ENCODE measurements around the gene SKAP1.
A peak's percentile ranks its signal among the peaks of the same experiment; 100 is the strongest.
"Not testable (repeated sequence)": the region's sequence is repeated elsewhere in the genome, so short reads cannot be mapped to it uniquely, and the experiment has no call there.

Gene SKAP1

DNA sequence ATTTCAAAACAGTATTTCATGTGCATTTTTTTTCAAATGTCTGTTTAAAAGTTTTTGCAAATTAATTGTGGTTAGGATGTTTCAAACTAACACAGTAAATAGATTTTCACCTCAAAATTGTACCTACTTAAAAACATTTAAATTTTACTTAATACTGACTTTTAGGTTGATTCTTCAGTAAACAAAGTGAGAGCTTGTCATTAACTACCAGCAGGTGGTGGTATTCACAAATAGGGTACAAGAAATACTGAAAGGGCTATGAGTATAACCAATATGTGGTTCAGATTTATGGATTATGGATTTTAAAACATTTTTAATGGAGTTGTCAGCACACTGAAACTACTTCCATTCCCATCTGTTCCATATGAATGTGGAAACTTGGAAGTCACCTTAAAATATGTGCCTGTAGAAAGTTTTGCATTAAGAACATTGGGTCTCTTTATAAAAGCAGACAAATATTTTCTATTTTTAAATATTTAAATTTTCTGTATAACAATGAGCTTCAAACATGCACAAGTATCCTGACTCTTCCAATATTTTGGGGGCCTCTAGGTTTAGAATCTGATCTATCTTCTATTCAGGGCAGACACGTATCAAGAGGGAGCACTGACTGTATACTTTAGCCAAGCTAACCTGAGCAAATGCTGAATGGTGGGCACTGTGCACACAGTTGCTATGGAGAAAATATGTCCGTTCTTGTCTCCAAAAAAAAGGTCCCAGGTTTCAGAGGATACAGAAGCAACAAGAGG, 166.9 kb downstream of the SKAP1 start:
- peak; percentile 25 for DNase-seq (ENCODE audit: low read depth, low spot score)
- no peak overlapping the region for H3K4me3 ChIP-seq (ENCODE audit: low read length)

DNA sequence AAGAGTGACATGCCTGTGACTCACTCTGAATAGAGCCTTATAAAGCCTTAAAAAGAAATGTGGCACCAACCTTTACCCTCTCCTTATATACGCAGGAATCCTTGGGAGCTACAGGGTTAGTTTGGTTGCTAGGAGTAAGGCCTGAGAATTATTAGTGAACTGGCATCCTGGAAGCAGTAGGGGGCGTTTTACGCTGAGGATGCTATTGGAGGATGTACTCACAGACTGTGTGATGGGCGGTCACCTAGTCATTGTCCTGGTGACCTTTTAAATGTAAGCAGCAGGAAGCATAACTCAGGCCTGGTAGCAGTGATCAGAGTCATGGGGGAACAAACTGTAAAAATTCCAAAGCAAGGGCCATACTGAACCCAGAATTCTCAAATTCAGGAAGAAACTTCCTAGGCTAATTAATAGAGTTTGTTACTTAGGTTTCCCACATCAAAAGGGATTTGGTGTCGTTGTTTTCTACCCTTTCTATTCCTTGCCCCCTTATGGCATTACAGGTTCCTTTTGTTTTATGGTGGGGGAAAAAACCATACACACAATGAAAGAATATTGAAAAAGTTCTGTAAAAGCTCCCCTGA, 168.6 kb downstream of the SKAP1 start:
- peak; percentile 20 for DNase-seq (ENCODE audit: low read depth, low spot score)
- H3K4me3 ChIP-seq (ENCODE audit: low read length) = no peak overlapping the region

DNA sequence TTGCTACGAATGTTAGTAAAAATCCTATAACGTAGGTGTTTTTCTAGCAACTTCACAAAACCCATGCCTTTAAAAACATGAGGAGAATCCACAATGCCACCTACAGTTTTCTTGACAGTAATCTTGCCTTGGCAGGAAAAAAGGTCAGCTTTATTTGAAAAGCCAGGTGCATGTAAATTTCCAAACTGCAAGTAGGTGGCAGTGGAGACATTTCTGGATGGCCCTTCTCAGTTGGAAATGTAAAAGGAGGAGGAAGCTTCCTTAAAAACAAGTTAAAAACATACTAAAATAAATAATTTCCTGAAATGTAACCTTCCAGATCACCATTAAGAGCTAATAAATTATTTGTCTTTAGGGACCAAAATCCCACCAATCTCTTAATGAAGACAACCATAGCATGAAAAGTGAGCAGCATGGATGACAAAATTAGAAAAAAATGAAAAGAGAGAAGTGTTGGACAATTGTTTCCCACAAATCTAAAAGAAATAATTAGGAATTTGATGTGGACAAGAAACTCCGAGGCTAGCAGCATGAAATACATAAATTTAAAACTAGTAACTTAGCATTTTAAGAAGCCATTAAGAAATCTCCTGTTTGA, 170.2 kb downstream of the SKAP1 start:
- DNase-seq (ENCODE audit: low read depth, low spot score) = peak; percentile 34

DNA sequence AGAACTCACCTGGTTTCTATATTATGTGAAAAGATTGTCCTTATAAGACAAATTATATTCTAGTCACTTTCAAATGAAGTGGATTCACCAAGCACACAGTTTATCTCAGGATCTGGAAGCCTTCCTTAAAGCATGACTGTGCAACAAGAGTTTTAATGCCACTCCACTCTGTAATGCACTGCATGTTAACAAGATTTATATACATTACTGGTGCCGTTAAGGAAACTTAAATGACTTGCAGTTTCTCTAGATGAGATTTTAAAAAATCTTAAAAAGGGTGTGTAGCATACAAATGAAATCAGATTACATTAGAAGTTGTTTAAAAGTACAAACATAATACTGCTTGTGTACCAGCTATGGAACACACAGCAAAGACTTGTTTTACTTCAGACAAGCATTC, 171.7 kb downstream of the SKAP1 start:
- no peak overlapping the region for H3K4me3 ChIP-seq (ENCODE audit: low read length)
- no peak for DNase-seq (ENCODE audit: low read depth, low spot score)

More for the DNA sequence above, 170.2 kb downstream of the SKAP1 start:
- no peak overlapping the region for H3K4me3 ChIP-seq (ENCODE audit: low read length)

DNA sequence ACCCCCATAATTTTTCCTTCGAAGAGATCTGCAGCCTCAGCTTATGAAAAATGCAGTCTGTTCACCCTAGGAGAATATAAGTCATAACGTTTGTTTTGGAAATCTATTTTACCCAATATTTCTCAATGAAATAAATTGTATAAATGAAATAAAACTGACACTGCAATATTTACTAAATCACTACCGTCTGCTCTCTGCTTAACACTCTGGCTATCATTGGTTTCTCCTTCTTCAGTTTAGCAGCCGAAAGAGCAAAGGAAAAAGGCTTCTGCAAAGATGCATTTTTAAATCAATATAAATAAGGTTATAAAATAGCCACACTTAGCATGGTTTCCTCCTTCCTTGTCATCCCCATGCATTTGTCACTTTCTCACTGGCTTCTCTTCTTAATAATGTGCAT, 174.3 kb downstream of the SKAP1 start:
- no peak for DNase-seq (ENCODE audit: low read depth, low spot score)
- no peak overlapping the region for H3K4me3 ChIP-seq (ENCODE audit: low read length)

DNA sequence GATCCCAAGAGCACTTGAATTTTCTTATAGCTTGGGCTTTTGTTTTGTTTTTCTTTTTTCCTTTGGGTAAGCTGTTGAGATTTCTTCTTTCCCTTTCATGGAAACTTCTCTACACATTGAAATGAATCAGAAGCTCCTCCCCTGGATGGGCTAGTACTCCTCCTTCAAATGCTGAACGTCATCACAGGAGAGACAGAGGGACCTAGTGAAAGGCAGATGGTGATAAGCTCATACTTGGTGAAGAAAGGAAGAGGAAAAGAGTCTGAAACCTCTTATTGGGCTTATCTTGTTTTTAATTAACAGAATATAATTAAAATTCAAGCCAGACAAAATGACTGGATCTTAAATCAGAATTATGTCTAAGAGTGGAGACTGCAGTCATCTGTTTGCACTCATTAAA, 175.1 kb downstream of the SKAP1 start:
- no peak overlapping the region for H3K4me3 ChIP-seq (ENCODE audit: low read length)
- DNase-seq (ENCODE audit: low read depth, low spot score) = no peak

DNA sequence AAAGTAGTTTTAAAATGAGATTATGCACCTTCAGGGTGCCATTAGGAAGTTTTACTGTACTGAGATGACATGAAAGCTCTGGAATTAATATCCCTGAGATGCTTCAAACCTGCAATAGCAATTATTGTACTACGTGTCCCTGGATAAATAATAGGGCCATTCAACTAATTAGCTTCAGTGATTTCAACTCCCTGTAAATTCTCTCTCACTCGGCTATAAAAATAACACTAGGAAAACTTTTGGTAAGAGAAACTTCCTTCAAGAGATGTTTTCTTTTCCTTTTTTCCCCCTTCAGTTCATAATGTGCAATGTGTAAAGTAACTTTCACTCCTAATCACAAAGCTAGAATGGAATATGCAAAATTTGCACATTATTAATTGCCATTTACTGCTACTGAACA, 176.0 kb downstream of the SKAP1 start:
- no peak overlapping the region for H3K4me3 ChIP-seq (ENCODE audit: low read length)
- DNase-seq (ENCODE audit: low read depth, low spot score) = no peak

DNA sequence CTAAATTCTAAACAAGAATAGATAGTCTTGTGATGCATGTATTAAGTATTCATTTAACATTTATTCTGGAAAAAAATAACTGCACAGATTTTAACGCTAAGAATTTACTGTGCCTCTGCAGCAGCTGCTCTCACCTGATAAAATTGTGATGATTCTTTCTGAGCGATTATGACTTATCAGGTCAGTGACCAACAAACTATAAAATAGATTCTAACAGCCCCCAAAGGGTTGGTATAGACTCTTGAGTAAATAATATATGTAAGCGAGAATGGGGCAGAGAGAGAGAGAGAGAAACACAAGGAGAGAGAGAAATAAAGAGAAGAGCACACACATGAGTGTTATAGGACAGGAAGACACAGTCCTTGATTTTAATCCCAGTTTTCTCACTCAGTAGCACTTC, 178.1 kb downstream of the SKAP1 start:
- no peak for DNase-seq (ENCODE audit: low read depth, low spot score)

DNA sequence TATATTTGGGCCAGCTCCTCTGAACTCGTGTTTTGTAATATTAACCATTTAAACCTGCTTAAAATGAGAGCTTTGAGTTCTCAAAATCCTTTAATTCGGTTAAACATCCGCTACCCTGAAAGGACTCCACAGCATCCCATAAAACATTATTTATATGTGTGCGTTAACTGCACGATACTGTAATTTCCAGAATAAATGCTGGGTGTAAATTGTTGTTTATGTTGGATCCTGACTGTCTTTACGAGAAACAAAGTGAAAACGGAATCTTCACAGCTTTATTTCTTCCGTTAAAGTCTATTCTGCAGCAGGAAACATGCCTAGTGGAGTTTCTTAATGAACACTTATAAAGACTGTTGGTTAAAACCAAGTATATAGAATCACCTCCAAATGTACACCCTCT, 179.1 kb downstream of the SKAP1 start:
- H3K4me3 ChIP-seq (ENCODE audit: low read length) = no peak overlapping the region
- no peak for DNase-seq (ENCODE audit: low read depth, low spot score)

More for the DNA sequence above, 178.1 kb downstream of the SKAP1 start:
- H3K4me3 ChIP-seq (ENCODE audit: low read length) = no peak overlapping the region

DNA sequence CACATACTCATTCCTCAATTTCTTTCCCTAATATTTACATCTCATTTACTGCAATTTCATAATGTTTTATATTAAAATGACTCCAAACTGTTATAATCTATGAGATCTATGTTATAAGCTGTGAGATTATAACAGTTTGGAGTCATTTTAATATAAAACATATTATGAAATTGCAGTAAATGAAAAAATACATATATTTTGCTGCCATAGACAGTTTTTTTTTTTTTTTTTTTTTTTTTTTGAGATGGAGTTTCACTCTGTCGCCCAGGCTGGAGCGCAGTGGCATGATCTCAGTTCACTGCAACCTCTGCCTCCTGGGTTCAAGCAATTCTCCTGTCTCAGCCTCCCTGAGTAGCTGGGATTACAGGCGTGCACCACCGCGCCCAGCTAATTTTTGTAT, 180.0 kb downstream of the SKAP1 start:
- H3K4me3 ChIP-seq (ENCODE audit: low read length); DNase-seq (ENCODE audit: low read depth, low spot score): not testable (repeated sequence)

DNA sequence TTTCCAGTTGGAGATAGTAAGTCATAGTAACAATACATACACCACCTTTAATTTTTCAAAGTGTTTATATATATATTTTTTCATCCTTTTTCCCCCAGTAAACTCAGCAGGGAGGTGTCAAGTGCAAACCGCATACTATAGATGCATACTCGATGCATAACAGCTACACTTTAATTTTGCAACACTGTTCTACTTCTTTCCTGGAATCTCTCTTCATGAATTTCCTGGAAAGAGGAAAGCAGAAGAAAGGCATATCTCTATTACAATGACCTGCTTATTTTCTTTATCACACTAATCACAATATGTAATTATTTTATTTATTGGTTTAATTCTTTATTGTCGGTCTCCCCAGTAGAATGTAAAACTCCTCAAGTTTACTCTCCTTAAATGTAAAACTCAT, 182.4 kb downstream of the SKAP1 start:
- no peak for DNase-seq (ENCODE audit: low read depth, low spot score)
- H3K4me3 ChIP-seq (ENCODE audit: low read length) = no peak overlapping the region

DNA sequence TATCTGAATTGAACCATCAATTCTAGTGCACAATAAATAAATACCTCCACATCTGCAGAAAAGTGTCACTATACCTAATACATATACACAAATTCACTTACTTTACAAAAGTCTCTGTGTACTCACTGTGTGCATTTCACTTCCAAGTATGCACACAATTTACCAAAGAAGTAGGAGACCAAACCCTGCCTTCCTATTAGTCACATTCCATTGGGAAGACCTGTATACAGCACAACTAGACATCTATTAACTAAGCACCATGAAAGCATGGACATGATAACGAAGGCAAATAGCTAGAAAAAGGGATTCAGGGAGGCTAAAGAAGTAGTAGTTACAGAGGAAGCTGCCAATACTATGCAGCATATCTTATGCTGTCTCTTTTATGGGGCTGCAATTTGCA, 183.0 kb downstream of the SKAP1 start:
- no peak for DNase-seq (ENCODE audit: low read depth, low spot score)
- no peak overlapping the region for H3K4me3 ChIP-seq (ENCODE audit: low read length)

DNA sequence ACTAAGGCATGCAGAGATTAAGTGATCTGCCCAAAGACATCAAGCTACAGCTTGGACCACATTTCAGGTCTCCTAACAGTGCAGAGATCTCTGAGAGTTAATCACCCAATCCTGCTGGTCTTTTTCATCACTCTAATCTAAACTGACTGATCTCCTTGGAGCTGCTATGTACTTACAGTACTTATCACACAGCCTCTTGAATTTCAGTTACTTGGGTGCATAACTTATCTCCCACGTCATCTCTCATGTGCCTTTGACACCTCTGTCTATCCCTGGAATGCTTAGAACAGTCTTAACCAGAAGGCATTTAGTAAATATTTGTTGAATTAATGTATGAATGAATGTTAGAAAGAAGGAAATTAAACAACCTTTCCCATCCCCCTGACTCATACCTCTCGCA, 183.4 kb downstream of the SKAP1 start:
- DNase-seq (ENCODE audit: low read depth, low spot score) = no peak
- H3K4me3 ChIP-seq (ENCODE audit: low read length) = no peak overlapping the region

DNA sequence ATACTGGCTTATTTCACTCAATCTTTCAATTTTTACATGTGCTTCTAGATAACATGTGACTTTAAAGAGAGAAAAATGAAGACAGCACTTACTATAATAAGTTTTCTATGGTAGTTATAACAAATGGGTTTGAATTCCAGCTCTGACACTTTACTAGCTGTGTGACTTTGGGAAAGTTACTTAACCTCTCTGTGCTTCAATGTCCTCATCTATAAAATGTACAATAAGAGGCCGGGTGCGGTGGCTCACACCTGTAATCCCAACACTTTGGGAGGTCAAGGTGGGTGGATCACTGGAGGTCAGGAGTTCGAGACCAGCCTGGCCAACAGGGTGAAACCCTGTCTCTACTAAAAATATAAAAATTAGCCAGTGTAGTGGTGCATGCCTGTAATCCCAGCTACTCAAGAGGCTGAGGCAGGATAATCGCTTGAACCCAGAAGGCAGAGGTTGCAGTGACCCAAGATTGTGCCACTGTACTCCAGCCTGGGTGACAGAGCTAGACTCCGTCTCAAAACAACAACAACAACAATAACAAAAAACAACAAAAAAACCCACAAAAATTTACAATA, 184.5 kb downstream of the SKAP1 start:
- not testable (repeated sequence) for H3K4me3 ChIP-seq (ENCODE audit: low read length); DNase-seq (ENCODE audit: low read depth, low spot score)

DNA sequence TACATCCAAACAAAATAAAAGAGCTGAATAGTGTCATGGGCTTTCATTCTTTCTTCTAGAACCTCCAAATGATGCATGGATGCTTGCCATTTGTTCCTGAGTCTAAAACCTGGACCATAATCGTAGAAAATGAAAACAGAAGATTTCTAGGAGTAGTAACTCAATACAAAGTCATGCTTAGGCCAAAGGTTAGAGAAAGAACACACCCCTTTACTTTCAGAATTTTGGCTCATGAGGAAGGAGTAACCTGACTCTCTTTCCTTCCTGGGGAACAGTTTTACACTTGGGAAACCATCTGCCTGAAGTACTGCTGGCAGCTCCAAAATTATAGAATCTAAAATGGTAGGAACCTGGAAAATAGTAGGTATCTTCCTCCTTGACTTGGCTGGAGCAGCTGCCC, 185.2 kb downstream of the SKAP1 start:
- H3K4me3 ChIP-seq (ENCODE audit: low read length) = no peak overlapping the region
- no peak for DNase-seq (ENCODE audit: low read depth, low spot score)

DNA sequence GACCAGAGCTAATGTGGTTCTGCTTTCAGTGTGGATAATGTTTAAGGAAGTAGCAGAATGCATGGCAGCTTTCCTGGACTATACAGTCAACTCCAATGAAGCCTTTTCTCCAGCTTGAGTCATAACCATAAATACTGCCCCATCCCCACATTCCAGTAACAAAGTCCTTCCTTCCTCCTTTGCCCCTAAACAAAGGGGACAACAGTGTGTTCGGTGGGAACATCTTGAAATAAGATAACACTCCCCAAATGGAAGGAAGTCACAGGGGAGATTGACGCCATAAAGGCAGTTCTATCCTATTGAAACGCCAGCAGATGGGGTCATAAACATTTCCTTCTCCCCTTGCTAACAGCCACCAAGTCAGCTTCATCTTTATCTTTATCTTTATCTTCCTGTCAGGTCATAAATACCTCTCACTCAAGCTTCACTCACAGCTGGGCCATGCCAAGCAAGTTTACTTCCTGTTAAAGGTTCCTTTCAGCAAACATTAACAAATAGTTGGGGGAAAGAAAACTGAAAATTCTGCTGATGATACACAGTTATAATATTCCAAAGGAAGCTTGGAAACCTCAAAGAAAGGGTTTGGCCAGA, 185.8 kb downstream of the SKAP1 start:
- peak; percentile 54 for DNase-seq (ENCODE audit: low read depth, low spot score)
- H3K4me3 ChIP-seq (ENCODE audit: low read length) = no peak overlapping the region

DNA sequence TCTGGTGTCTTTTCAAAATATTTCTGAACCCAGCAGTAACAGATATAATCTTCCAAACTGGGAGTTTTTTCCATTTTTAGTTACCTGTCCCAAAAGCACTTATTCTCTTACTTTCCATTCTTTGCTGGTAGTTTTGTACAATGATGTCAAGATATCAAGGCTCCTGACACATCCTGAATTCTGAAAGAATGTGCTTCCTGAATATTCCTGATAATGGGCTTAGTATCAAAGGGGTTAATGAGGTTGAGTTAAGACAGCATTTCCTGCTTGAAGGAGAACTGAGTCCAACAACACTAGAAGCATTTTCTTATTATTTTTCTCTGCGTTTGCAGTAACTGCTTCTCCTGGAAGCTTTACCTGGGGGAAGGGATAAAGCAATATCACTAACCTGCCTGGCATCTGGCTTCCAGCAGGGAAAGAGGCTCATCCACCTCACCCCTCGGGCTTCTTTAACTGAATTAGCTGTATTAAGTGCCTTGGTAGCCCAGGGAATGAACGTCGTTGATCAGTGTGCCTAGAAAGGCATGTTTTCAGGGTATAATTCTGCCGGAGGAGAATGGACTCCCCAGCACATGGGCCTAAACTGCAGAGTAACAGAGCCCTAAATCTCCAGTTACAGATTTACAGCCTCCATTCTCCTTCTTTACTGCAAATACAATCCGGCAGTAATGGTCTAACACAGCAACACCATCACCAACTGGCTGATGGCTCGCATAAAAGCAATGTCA, 188.1 kb downstream of the SKAP1 start:
- DNase-seq (ENCODE audit: low read depth, low spot score) = no peak
- H3K4me3 ChIP-seq (ENCODE audit: low read length) = no peak overlapping the region

DNA sequence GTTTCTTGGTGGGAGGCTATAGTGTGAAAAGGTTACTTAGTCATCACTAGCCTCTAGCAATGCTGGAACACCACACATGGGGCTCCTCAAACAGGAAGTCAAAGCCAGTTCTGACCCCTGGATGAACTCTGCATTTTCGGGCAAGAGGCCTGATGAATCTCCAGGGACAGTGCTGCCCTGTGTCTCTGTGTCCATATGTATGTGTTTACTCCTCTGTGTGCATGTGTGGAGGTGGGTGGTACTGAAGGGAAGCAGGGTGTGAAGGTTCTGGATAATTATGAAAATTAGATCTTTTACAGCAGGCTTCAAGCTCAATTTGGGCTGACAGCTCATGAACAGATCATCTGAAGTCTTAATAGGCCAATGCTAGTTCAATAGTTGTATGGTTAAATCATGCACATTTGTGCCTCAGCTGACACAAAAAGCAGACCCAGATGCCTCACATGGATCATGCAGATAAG, 188.9 kb downstream of the SKAP1 start:
- DNase-seq (ENCODE audit: low read depth, low spot score) = no peak
- H3K4me3 ChIP-seq (ENCODE audit: low read length) = no peak overlapping the region

DNA sequence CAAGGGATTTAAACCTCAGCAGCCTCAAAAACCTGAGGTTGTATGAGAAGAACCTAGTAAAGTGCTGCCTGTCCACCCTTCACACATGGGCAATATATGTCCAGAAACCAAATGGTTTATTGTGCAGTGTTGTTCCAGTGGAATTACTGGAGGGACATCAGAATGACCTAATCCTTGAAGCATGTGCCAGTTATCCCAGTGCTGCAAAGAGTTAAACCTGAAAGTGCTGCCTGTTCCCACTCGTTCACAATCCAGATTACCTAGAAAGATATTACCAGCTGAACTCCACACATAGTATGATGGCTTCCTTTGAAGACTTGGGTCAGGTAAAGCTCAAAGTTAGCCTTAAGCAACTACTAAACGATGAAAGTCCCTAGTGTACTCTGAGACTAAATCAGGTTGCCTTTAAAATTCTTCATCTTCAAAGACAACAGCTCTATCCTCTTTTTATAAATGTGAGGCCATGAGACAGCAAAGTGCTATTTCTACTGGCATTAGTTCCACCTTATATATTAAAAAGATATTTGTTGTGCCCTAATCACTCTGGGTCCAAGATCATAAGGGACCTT, 189.4 kb downstream of the SKAP1 start:
- no peak overlapping the region for H3K4me3 ChIP-seq (ENCODE audit: low read length)
- DNase-seq (ENCODE audit: low read depth, low spot score) = no peak
